ENCODE results near the gene CSAD.
"Not testable (repeated sequence)": the region's sequence is repeated elsewhere in the genome, so short reads cannot be mapped to it uniquely, and the experiment has no call there.

The CSAD gene

DNA sequence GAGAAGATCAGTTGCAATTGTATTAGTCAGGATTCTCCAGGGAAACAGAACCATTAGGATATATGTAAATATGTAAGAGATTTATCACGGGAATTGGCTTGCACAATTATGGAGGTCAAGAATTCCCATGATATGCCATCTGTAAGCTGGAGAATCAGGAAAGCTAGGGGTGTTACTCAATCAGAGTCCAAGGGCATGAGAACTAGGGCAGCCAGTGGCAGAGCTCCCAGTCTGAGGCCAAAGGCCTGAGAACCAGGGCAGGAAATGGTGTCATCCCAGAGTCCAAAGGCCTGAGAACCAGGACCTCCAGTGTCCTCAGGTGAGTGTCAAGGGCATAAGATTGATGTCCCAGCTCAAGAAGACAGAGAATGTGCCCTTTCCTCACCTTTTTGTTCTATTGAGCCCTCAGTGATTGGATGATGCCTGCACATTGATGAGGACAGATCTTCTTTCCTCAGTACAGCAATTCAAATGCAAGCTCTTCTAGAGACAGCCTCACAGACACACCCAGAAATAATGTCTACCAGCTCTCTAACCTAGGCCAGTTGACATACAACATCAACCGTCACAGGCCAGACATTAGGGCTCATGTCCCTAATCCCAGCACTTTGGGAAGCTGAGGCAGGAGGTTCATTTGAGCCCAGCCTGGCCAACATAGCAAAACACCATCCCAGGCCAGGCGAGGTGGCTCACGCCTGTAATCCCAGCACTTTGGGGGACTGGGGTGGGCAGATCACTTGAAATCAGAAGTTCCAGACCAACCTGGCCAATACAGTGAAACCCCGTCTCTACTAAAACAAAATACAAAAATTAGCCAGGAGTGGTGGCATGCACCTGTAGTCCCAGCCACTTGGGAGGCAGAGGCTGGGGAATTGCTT, 35.1 kb downstream of the CSAD start:
- DNase-seq (ENCODE audit: low read depth) = peak; percentile 91

DNA sequence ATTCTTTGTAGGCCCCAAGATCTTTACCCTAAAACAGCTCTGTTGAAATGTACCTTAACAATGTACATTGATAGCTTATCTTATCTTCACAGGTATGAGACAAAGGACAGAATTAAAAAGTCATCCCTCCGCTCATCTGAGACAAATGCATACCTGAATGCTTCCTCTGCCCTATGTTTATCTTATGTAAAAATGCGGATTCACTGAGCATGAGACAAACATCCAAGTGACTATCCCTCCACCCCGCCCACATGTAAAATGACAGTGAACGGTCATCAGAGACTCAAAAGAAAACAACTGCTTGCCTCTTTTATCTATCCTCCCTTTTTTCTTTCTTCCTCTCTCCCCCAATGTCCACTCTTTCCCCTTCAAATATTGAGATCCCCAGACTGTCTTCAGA, 37.4 kb downstream of the CSAD start:
- DNase-seq (ENCODE audit: low read depth) = no peak

DNA sequence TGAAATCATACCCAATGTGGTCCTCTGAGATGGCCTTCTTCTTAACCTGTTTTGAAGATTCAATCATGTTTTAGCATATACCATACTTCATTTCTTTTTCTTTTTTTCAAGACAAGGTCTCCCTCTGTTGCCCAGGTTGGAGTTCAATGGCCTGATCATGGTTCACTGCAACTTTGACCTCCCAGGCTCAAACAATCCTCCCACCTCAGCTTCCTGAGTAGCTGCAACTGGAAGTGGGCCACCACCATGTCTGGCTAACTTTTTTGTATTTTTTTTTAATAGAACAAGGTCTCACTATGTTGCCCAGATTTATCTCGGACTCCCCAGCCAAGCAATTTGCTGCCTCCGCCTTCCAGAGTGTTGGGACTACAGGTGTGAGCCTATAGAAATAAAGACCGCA, 47.0 kb downstream of the CSAD start:
- no peak for DNase-seq (ENCODE audit: low read depth)

DNA sequence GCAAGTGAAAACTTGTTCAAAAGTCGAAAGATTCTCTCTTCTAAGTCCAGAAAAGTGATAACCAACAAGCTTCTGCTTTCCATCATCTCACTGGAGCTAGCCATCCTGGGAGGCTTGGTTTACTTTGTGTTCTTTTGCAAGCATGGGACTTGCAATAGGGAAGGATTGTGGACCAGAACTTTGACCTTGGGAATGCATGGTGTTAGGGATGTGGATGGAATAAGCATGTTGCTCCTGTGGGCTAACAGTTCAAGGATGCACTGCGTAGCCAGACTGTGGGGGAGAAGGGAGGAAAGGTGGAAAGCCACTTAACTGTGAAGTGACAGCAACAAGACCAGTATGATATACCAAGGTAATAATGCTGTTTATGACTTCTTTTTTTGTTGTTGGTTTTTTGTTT, 48.9 kb downstream of the CSAD start:
- no peak for DNase-seq (ENCODE audit: low read depth)

DNA sequence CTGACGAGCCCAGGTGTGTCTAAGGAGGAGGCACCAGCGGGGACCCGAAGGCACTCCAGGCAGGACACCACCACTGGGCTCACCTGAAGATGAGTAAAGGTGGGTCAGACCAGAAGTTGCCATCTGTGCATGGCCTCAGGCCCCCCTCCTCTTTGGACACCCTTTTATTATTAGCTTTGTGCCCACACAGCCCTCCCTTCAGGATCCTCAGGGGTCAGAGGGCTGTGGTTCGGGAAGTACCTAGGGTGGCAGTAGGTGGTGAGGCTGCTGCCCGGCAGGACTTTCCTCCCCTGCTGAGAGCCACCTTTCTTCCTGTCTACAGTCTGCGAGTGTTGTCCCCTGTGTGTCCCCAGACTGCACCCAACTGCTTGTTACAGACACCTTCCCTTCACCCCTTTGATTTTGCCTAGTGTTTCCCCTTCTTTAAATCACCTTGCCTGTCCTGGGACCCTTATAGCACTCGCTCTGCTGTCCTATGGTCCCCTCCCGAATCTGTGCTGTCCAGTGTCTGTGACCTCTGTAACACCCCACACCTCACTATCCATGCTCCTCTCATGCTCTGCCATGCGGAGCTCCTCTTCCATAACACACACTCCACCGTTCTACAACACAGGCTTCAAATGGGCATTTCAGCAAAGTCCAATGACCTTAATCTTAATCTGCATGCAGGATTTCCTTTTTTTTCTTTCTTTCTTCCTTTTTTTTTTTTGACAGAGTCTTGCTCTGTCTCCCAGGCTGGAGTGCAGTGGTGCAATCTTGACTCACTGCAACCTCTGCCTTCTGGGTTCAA, 51.8 kb downstream of the CSAD start:
- DNase-seq (ENCODE audit: low read depth) = no peak

DNA sequence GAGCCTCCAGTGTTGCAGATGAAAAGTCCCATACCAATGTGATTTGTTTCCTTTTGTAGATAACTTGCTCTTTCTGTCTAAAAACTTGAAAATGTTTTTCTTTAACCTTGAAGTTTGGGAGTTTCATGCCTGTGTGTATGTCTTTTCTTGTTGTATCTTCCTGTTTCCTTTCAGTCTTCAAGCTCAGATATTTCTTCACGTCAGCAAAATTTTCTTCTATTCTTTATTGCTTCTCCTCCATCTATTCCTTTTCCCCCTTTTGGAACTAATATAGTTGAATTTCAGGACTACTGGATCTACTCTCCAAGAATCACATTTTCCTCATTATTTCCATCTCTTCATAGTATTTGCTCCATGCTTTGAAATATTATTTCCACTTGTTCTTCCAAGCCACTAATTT, 53.6 kb downstream of the CSAD start:
- no peak for DNase-seq (ENCODE audit: low read depth)

DNA sequence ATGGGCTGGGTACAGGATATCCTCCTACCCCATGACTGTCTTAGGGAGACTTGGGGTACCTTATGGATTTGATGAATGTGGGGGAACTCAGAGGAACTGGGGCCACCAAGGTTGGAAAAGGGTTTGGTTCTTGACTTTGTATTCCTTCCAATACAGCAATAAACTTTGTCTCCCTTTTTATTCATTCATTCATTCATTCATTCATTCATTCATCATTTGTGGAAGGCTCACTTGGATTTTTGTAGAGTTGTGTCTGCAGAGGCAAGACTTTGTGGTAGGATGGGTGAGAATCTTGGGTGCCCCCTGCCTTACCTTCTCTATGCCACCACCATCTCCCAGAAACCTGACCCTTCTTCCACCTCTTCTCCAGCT, 56.4 kb downstream of the CSAD start:
- DNase-seq (ENCODE audit: low read depth) = no peak

DNA sequence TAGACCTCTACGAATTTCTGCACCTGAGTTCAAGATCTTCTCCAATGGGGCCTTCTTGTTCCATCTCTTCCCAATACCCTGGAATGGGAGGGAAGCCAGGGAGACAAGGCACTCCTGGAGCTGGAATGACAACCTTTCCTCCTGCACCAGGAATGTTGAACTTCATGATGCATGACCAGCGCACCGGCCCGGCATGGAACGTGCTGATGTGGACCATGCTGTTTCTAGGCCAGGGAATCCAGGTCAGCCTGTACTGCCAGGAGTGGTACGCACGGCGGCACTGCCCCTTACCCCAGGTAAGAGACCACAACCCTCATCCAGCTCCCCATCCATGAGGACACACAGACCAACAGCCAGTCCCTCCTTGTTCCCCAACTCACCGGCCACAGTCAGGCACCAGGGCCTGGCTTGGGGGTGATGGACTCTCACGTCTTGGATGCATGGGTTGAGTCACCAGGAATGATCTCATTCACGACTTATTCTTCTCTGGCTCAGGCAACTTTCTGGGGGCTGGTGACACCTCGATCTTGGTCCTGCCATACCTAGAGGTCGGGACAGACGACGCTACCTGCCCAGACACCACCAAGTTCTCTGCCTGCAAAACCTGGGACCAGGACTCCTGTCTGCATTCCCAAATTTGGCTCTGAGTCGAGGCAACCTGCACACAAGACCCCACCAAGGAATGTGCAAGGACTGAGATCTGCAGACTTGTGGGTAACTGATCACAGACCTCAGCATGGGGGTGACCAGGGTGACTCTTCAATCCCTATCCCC, 57.0 kb downstream of the CSAD start:
- no peak for DNase-seq (ENCODE audit: low read depth)

DNA sequence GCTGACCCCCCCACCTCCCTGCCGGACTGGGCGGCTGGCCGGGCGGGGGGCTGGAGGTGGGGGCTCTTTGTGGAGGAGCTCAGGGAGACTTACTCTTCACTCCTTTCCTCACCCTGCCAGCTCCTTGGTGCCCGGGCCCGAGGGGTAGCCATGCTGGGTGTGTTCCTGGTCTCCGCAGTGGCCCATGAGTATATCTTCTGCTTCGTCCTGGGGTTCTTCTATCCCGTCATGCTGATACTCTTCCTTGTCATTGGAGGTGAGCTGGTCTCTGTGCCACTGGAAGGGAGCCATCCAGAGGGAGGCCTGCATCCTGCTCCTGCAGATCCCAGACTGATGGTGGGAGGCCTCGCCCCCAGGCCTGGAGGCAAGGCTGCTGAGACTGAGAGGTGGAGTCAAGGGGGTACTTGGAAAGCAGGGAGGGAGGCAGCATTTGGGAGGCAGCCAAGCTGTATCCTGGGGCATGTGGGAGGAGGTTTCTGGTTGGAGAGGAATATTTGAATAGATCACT, 57.7 kb downstream of the CSAD start:
- DNase-seq (ENCODE audit: low read depth) = no peak

DNA sequence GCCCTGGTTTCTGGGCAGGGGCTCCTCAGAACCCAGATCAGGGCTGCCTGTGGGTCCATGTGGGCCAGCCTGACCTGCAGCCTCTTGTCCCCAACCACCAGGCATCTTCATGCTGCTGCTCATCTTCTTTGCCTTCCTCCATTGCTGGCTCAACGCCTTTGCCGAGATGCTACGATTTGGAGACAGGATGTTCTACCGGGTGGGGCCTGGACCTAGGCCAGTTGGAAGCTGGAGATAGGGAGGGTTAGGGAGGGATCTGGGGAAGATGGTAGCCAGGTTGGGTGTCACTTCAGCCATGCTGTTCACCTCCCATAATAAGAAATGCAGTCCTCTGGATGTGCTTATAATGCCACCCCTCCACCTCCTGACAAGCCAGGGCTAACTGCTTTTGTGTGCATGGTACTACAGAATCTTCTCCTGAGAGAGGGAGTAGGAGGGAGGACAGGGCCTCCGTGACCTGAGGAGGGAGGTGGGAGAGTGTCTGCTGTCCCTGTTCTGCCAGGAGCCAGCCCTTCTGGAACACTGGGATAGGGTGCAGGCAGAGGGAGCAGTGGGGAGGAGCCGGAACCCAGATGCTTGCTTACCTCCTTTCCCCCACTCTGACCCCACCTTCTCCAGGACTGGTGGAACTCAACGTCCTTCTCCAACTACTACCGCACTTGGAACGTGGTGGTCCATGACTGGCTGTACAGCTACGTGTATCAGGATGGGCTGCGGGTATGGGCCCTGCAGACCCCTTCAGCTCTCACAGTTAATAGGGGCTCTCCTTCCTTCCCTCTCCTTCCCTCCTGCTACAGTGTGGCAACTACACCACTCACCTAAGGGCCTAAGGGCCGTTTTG, 59.8 kb downstream of the CSAD start:
- DNase-seq (ENCODE audit: low read depth) = no peak

DNA sequence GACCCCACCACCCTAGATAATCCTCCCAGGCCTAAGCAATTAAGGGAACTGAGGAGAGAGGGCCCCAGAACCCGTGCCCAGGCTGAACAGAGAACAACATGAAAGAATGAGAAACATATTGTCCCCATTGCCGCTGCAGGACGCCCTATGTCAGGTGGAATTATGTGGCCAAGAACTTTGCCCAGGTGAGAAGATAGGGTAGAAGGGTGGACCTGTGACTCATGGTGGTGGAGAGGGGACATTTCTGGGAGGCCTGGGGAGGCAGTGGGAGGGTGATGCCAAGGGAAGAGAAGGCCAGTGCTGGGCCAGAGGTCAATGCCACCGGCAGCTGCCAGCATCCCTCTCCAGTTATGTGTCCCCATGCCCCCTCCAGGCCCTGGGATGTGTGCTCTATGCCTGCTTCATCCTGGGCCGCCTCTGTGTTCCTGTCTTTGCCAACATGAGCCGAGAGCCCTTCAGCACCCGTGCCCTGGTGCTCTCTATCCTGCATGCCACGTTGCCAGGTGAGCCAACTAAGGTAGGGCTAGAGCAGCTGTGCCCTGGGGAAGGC, 61.9 kb downstream of the CSAD start:
- DNase-seq (ENCODE audit: low read depth) = no peak

DNA sequence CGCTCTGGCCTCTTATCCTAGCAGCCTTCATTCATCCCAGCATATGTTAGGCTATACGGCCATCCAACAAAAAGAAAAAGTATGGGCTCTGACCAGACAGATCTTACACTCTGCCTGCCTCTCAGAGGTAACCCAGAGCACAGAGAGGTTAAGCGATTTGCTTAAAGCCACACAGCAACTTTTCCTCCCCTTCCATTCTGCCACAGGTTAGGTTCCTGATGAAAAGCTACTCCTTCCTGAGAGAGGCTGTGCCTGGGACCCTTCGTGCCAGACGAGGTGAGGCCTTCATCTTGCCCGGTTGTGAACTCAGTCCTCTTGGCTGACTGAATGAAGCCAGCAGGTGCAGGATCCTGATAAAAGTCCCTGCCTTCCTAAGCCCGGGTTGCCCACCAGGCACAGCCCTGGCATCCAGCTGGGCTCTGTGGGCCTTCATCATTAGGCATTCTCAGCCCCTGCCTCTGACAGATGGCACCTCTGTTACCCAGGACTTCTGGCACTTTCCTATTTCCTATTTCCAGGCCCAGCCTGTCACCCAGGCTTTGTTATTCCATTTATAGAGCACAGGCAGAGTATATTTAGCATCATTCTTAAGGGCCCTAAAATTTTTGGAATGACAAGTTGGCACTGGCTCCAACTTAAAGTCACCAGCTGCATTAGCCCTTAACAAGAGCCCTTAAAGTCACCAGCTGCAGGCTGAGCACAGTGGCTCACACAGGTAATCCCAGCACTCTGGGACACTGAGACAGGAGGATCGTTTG, 64.7 kb downstream of the CSAD start:
- DNase-seq (ENCODE audit: low read depth) = no peak

DNA sequence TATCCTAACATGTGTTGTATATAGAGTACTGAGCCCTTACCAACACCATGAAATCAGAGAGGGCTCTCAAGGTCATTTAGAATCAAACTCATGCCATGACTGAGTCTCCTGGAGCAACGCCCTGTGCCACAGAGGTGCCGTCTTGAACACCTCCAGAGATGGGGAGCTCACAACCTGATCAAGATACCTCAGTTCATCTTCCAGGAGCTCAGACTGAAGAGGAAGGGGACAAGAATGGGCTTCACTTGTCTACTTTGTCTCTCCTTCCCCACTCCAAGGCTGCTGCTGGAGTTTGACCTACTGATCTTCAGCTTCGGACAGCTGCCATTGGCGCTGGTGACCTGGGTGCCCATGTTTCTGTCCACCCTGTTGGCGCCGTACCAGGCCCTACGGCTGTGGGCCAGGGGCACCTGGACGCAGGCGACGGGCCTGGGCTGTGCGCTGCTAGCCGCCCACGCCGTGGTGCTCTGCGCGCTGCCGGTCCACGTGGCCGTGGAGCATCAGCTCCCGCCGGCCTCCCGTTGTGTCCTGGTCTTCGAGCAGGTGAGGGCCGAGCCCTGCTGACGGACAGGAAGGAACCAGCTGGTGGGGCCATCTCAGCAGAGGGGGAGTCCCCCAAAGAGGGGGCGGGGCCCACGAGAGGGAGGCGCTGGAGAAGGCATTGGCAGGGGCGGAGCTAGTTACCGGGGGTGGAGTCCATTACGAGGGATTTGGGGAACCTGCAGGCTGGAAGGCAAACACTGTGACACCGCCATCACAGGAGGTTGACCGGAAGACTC, 65.4 kb downstream of the CSAD start:
- DNase-seq (ENCODE audit: low read depth) = no peak

DNA sequence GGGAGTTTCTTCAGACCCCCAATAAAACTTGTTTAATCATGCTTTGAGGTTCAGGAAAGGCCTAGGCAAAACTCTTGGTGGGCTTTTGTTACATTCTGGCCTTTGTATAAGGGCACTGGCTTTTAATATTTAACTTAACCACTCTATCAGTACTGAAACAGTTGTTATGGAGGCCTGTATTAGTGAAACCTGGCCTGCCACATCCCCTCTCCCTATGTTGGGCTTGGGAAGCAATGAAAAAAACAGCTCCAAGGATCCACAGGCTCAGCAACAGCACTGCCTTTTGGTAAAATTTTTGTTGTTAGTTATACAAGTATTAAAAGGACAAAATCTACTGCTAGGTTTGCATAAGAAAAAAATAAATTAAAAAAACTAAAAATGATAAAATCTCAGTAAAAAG, 66.8 kb downstream of the CSAD start:
- no peak for DNase-seq (ENCODE audit: low read depth)

DNA sequence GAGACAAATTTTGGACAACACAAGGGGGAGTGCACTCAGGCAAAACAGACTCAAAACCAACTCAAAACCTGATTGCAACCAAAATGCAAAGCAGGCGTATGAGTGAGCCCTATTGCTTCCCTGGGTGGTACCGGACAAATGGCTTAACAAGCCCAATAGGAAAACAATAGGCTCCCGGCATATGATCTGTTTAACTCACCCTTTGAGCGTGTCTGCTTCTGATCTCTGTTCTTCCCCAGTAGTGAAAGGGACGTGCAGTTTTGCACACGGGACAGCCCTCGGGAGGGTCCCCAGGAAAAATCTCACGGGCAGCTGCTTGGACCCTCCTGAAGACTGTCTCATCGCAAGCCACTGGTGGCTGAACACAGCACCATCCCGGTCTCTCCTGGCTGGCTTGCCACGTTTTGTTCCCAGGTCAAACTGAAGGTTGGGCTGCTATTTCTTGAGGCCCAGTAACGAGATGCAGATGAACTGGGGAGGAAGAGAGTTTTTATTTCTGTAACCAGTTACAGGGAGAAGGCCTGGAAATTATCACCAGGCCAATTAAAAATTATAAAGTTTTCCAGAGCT, 67.5 kb downstream of the CSAD start:
- no peak for DNase-seq (ENCODE audit: low read depth)

DNA sequence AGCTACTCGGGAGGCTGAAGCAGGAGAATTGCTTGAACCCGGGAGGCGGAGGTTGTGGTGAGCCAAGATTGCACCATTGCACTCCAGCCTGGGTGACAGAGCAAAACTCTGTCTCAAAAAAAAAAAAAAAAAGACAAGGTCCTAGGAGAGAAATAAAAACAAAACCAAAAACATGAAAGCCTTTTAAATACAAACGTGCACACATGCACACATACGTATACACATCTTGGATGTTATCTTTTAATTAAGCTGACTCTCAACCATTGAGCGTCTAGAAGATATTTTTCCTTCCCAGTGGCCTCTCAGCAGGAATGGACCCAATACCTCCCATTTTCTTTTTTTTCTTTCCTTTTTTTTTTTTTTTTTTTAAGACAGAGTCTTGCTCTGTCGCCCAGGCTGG, 68.3 kb downstream of the CSAD start:
- DNase-seq (ENCODE audit: low read depth) = not testable (repeated sequence)
